NB4 (cell line): ENCODE data around the gene CACNA1B.
"Not testable (repeated sequence)": the region's sequence is repeated elsewhere in the genome, so short reads cannot be mapped to it uniquely, and the experiment has no call there.

Experiments
- DNase-seq: peaks from one replicate; pipeline ENCODE4 v3.0.0; 2010; ENCODE audit warnings: low read depth
- H3K4me3 ChIP-seq: one replicate; pipeline ENCODE4 v1.5.1; 2011; ENCODE audit warnings: mild to moderate bottlenecking, low read depth, low read length, moderate library complexity

Gene CACNA1B

DNA sequence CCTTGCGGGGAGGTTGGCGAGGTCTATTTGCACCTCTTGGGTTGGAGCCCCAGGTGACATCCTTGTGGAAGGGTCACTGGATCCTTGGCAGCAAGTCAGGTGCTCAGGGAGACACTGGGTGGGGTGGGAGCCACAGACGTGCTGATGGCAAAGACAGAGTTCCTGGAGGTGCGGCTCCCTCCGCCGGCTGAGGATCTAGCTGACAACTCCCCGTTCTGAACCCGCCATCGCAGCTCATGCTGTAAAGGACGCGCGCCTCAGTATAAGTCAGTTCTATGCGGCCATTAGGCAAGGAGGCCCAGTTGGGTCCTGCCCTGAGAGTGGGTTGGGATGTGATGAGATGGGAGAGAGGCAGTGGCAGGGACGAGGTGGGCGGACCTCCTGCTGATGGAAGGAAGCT lies 263.4 kb downstream of the CACNA1B start:
- not testable (repeated sequence) for H3K4me3 ChIP-seq, DNase-seq

DNA sequence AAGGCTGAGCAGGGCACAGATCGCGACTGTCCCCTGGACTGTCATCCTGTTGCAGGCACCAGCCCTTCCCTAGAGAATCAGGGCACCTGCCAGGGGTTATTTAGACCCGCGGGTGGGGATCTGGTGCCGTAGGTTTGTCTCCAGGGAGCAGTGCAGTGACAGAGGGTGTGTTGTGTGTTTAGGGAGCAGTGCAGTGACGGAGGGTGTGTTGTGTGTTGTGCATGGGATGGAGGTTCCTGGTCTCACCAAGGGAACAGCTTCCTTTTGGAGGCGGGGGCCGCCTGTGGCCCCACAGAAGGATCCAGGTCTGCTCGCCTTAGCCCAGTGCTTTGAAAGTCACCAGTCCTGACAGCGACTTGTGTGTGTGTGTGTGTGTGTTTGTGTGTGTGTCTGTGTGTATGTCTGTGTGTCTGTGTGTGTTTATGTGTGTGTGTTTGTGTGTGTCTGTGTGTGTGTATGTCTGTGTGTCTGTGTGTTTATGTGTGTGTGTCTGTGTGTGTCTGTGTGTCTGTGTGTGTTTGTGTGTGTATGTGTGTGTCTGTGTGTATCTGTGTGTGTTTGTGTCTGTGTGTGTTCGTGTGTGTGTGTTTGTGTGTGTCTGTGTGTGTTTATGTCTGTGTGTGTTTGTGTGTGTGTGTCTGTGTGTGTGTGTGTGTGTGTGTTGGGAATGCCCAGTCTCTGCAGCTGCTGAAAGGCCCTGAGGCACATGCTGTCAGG lies 265.1 kb downstream of the CACNA1B start:
- DNase-seq, result not testable (repeated sequence)

DNA sequence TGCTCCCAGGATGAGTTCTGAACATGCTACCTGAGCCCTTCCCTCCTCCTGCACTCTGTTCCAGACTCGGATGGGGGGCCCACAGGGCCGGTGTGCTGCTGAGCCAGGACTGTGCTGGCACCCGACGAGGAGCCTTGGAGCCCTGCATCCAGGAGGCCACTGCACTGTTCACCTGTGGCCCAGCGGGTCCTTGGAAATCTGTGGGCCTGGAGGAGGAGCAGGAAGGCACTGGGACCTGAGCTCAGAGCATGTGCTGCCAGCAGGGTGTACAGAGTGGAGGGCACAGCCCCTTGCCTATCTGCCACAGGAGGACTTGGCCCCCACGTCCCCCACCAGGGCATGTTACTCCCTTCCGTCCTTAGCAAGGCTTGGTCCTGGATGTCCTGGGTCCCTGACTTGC lies 265.9 kb downstream of the CACNA1B start:
- H3K4me3 ChIP-seq, DNase-seq: not testable (repeated sequence)

More for the DNA sequence above, 265.1 kb downstream of the CACNA1B start:
- H3K4me3 ChIP-seq, result not testable (repeated sequence)

GRCh38 chr9:138147556-138147955 lies 270.0 kb downstream of the CACNA1B start:
- DNase-seq, result peak; percentile 23
- H3K4me3 ChIP-seq, result not testable (repeated sequence)

GRCh38 chr9:138149672-138150656 lies 272.4 kb downstream of the CACNA1B start:
- H3K4me3 ChIP-seq, DNase-seq: not testable (repeated sequence)

- DNase-seq, result not testable (repeated sequence)
These were observed 278.2 kb downstream of the CACNA1B start for GRCh38 chr9:138155788-138156187.

DNA sequence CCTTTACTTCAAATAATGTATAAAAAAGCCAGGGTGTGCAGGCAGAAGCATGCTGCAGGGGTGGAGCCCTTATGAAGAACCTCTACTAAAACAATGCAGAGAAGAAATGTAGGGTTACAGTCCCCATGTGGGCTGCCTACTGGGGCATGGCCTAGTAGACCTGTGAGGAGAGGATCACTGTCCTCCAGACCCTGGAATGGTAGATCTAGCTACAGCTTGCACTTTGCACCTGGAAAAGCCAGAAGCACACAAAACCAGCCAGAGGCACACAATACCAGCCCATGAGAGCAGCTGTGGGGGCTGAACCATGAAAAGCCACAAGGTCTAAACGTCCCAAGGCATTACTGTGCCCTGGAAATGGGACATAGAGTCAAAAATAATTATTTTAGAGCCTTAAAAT lies 289.2 kb downstream of the CACNA1B start:
- not testable (repeated sequence) for DNase-seq, H3K4me3 ChIP-seq

More at GRCh38 chr9:138155788-138156187, 278.2 kb downstream of the CACNA1B start:
- not testable (repeated sequence) for H3K4me3 ChIP-seq
